Measurements from ENCODE around the gene LIG4. TPM values are rescaled to one million over a fixed set of nuclear protein-coding genes. Genes with fewer than 3 reads are reported as not detected.

LIG4 gene
- 8.0 and 10.1 TPM in 2 replicates for total RNA-seq

DNA sequence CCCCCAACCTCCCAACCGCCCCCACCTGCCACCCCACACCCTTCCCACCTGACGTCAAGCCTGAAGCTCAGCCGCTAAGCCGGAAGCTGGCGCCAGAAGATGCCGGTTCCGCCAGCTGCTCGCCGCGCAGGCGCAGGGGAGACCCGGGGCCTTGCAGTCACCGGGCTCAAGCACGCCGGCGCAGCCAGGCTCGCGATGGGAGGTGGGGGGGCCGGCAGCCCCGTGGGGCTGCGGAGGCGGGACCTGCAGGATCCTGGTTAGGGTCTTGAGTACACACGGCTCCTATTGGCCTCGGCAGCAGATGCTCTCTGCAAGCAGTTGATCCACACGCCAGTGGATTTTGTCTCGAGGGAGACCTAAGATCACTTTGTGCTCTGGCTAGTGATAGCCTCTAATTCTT is at the start of gene LIG4:
Gene LIG4, minus strand, starts transcription at position 101 of the 400 bp plus-strand sequence. CDS start 4,268 bp downstream, outside the sequence.
- peak within 1 kb of the TSS; percentile 98 for H3K4me2 ChIP-seq (ENCODE audit: insufficient read depth, low read length)
- H3K4me3 ChIP-seq (ENCODE audit: insufficient read depth, low read length) = peak within 1 kb of the TSS; percentile 78
- TF ChIP-seq, protein P1, sequence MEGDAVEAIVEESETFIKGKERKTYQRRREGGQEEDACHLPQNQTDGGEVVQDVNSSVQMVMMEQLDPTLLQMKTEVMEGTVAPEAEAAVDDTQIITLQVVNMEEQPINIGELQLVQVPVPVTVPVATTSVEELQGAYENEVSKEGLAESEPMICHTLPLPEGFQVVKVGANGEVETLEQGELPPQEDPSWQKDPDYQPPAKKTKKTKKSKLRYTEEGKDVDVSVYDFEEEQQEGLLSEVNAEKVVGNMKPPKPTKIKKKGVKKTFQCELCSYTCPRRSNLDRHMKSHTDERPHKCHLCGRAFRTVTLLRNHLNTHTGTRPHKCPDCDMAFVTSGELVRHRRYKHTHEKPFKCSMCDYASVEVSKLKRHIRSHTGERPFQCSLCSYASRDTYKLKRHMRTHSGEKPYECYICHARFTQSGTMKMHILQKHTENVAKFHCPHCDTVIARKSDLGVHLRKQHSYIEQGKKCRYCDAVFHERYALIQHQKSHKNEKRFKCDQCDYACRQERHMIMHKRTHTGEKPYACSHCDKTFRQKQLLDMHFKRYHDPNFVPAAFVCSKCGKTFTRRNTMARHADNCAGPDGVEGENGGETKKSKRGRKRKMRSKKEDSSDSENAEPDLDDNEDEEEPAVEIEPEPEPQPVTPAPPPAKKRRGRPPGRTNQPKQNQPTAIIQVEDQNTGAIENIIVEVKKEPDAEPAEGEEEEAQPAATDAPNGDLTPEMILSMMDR (IDR thresholded peaks at IDR 0.05; ENCODE audit: extremely low read depth, low read depth, low read length) = no peak
- no peaks in the 10 kb centered on the region for H4K20me1 ChIP-seq (ENCODE audit: insufficient read depth, low read length)
- H3K9me3 ChIP-seq (ENCODE audit: low read depth, low read length) = no peaks in the 10 kb centered on the region
- H3K27ac ChIP-seq (ENCODE audit: low read depth, low read length) = peak within 1 kb of the TSS; percentile 81
- peaks cover 44% of the 10 kb centered on the region for H3K79me2 ChIP-seq (ENCODE audit: insufficient read depth, low read length)
- peak within 1 kb of the TSS; percentile 98 for H2AFZ ChIP-seq (ENCODE audit: low read length)
- no peaks in the 10 kb centered on the region for H3K27me3 ChIP-seq (ENCODE audit: insufficient read depth, low read length)
- H3K4me1 ChIP-seq (ENCODE audit: insufficient read depth, low read length) = peaks cover 27% of the 10 kb centered on the region
- DNase-seq (ENCODE audit: insufficient read length, low spot score, missing footprints) = peak; percentile 99
- H3K36me3 ChIP-seq (ENCODE audit: insufficient read depth, low read length) = no peaks in the 10 kb centered on the region

DNA sequence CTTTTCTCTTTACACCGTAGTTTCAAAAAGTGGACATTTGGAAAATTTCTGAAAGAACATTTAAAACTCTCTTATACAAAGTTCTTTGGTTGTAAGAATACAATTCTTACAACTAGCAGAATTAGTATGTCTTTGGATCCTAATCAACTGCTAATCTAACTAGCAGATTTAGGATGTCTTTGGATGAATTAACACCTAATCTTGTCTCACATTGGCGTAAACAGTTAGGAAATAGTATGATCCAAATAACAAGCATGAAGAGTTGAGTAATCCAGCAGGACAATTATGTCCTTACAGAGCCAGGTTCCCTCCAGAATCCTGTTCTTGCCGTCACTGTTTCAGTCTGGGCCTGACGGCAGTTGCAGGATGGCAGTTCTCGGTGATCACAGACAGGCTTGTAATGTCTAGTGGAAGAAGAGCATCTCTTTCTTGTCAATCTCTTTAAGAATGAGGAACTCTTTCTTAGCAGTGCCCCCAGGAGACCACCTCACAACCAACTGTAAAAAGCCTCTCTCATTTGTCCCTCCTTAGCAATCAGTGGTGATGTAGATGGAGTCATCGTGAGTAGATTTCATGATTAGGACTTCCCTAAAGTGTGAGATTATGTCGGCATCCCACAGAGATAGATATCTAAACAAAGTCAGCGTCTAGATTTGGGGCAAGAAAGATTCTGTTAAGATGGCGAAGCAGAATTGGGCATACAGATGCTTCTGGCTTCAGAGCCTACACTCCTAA is 48.5 kb upstream of the LIG4 start:
- no peaks in the 10 kb centered on the region for H3K79me2 ChIP-seq (ENCODE audit: insufficient read depth, low read length)
- H3K27me3 ChIP-seq (ENCODE audit: insufficient read depth, low read length) = no peaks in the 10 kb centered on the region
- no peak overlapping the region for H2AFZ ChIP-seq (ENCODE audit: low read length)
- no peak for DNase-seq (ENCODE audit: insufficient read length, low spot score, missing footprints)
- no peak overlapping the region for H3K27ac ChIP-seq (ENCODE audit: low read depth, low read length)
- no peaks in the 10 kb centered on the region for H3K9me3 ChIP-seq (ENCODE audit: low read depth, low read length)
- H3K4me3 ChIP-seq (ENCODE audit: insufficient read depth, low read length) = no peak overlapping the region
- H3K4me2 ChIP-seq (ENCODE audit: insufficient read depth, low read length) = no peak overlapping the region
- H4K20me1 ChIP-seq (ENCODE audit: insufficient read depth, low read length) = no peaks in the 10 kb centered on the region
- no peaks in the 10 kb centered on the region for H3K36me3 ChIP-seq (ENCODE audit: insufficient read depth, low read length)
- TF ChIP-seq, protein P1 (IDR thresholded peaks at IDR 0.05; ENCODE audit: extremely low read depth, low read depth, low read length) = no peak
- H3K4me1 ChIP-seq (ENCODE audit: insufficient read depth, low read length) = no peaks in the 10 kb centered on the region

DNA sequence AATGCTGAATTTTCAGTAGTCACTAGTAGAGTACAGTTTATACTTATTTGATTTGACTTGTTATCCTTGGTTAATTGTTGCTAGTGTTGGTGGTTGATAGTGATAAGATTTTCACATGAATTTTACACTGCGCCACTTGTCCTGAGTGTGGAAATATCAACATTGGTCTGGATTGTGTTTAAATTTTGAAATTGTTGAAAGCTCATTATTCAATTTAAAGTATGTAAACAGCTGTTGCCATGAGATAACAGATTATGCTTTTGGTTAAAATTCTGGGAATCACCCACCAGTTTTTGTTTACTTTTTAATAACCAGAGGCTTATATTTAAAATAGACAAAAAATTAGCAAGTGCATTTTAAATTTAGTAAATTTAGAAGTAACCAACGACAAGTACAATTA is 41.9 kb upstream of the LIG4 start:
- Histone ChIP-seq H2AFZ (ENCODE audit: low read length) (no peak overlapping the region), H3K79me2 (ENCODE audit: insufficient read depth, low read length) (no peaks in the 10 kb centered on the region), H3K9me3 (ENCODE audit: low read depth, low read length) (no peaks in the 10 kb centered on the region), H4K20me1 (ENCODE audit: insufficient read depth, low read length) (no peaks in the 10 kb centered on the region), H3K27me3 (ENCODE audit: insufficient read depth, low read length) (no peaks in the 10 kb centered on the region), H3K4me2 (ENCODE audit: insufficient read depth, low read length) (no peak overlapping the region), H3K4me1 (ENCODE audit: insufficient read depth, low read length) (no peaks in the 10 kb centered on the region), H3K4me3 (ENCODE audit: insufficient read depth, low read length) (no peak overlapping the region), H3K36me3 (ENCODE audit: insufficient read depth, low read length) (no peaks in the 10 kb centered on the region), H3K27ac (ENCODE audit: low read depth, low read length) (no peak overlapping the region)
- TF ChIP-seq, protein P1 (IDR thresholded peaks at IDR 0.05; ENCODE audit: extremely low read depth, low read depth, low read length) = no peak
- no peak for DNase-seq (ENCODE audit: insufficient read length, low spot score, missing footprints)

DNA sequence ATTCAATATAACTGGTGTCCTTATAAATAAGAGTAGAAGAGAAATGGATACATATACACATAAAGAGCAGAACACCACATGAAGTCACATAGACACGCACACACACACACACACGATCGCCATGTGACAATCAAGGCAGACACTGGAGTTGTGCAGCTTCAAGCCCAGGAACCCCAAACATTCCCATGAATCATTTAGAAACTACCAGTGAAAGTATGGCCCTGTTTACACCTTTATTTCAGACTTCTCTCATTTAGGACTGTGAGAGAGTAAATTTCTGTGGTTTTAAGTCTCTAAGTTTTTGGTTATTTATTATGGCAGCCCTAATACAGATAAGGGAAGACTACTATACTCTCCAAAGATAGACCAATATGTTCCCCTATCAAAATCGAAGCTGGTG is 33.8 kb upstream of the LIG4 start:
- Histone ChIP-seq H2AFZ (ENCODE audit: low read length) (no peak overlapping the region), H3K9me3 (ENCODE audit: low read depth, low read length) (no peaks in the 10 kb centered on the region), H3K36me3 (ENCODE audit: insufficient read depth, low read length) (no peaks in the 10 kb centered on the region), H3K27ac (ENCODE audit: low read depth, low read length) (no peak overlapping the region), H3K4me2 (ENCODE audit: insufficient read depth, low read length) (no peak overlapping the region), H3K27me3 (ENCODE audit: insufficient read depth, low read length) (no peaks in the 10 kb centered on the region), H3K4me1 (ENCODE audit: insufficient read depth, low read length) (no peaks in the 10 kb centered on the region), H3K4me3 (ENCODE audit: insufficient read depth, low read length) (no peak overlapping the region), H4K20me1 (ENCODE audit: insufficient read depth, low read length) (no peaks in the 10 kb centered on the region), H3K79me2 (ENCODE audit: insufficient read depth, low read length) (no peaks in the 10 kb centered on the region)
- TF ChIP-seq, protein P1 (IDR thresholded peaks at IDR 0.05; ENCODE audit: extremely low read depth, low read depth, low read length) = no peak
- DNase-seq (ENCODE audit: insufficient read length, low spot score, missing footprints) = no peak

Data from osteoblast (primary cell).